Regular cardiac myocyte (primary cell): ENCODE data around the gene DENND1C. TPM values are rescaled to one million over a fixed set of nuclear protein-coding genes. Genes with fewer than 3 reads are reported as not detected.

Experiments
- total RNA-seq: library from RNA; depleted of rRNA; stranded (reverse); fragments of >200 nt; gene quantifications from 2 replicates; pipeline ENCODE4 v1.2.3, GENCODE V29; 2014

The DENND1C gene
- total RNA-seq: not detected in 2 replicates

GRCh38 chr19:6481541-6482342 is at the start of gene DENND1C:
DENND1C (minus strand) TSS chr19:6481787; CDS start chr19:6481695, 92 bp downstream.

GRCh38 chr19:6530386-6531162 is 49.0 kb upstream of the DENND1C start, which contains the start of gene TNFSF9:
TNFSF9 (plus strand) TSS chr19:6531026; CDS start chr19:6531037, 11 bp downstream.

GRCh38 chr19:6501740-6502648 is 20.4 kb upstream of the DENND1C start, which contains the start of gene TUBB4A:
TUBB4A (minus strand) TSS chr19:6502309; CDS start chr19:6502212, 97 bp downstream.

GRCh38 chr19:6464070-6464873 is 17.3 kb downstream of the DENND1C start, which contains the start of gene CRB3:
CRB3 (plus strand) TSS chr19:6464271; CDS start chr19:6464702, 431 bp downstream.

GRCh38 chr19:6459262-6460098 is 22.1 kb downstream of the DENND1C start, which contains the start of gene SLC25A23:
SLC25A23 (minus strand) TSS chr19:6459792; CDS start chr19:6459628, 164 bp downstream.

GRCh38 chr19:6433663-6434062 is 47.9 kb downstream of the DENND1C start, which contains the start of gene SLC25A41:
SLC25A41 (minus strand) TSS chr19:6433763; CDS start chr19:6433693, 70 bp downstream.

GRCh38 chr19:6424195-6424938 is 57.2 kb downstream of the DENND1C start, which contains the start of gene KHSRP:
KHSRP (minus strand) TSS chr19:6424811; CDS start chr19:6424701, 110 bp downstream.

Other genes with a start within 250 kb of the DENND1C start
- 3.9 and 6.1 TPM in 2 replicates for gene MLLT1, start 201.8 kb downstream of the DENND1C start, total RNA-seq
- not detected in 2 replicates for gene ACER1, start 148.2 kb downstream of the DENND1C start, total RNA-seq
- gene CLPP, start 120.3 kb downstream of the DENND1C start, total RNA-seq: 38.1 and 76.7 TPM in 2 replicates
- 47.7 and 58.6 TPM in 2 replicates for gene ALKBH7, start 109.0 kb downstream of the DENND1C start, total RNA-seq
- gene PSPN, start 105.9 kb downstream of the DENND1C start, total RNA-seq: 0.96 and 1.1 TPM in 2 replicates
- 38.3 and 63.6 TPM in 2 replicates for gene GTF2F1, start 88.6 kb downstream of the DENND1C start, total RNA-seq
- 54.7 and 131 TPM in 2 replicates for gene KHSRP, start 57.0 kb downstream of the DENND1C start, total RNA-seq
- gene SLC25A41, start 48.0 kb downstream of the DENND1C start, total RNA-seq: not detected in 2 replicates
- gene SLC25A23, start 22.0 kb downstream of the DENND1C start, total RNA-seq: 13.4 and 34.4 TPM in 2 replicates
- gene CRB3, start 17.5 kb downstream of the DENND1C start, total RNA-seq: 0.28 TPM in 1 of 2 replicates, not detected in the other
- gene TUBB4A, start 20.5 kb upstream of the DENND1C start, total RNA-seq: 1.1 TPM in 1 of 2 replicates, not detected in the other
- 0.19 and 1.1 TPM in 2 replicates for gene TNFSF9, start 49.2 kb upstream of the DENND1C start, total RNA-seq
- not detected in 2 replicates for gene CD70, start 109.4 kb upstream of the DENND1C start, total RNA-seq
- gene TNFSF14, start 188.4 kb upstream of the DENND1C start, total RNA-seq: under 0.01 and 0.56 TPM in 2 replicates
- gene C3, start 238.9 kb upstream of the DENND1C start, total RNA-seq: 16.5 and 105 TPM in 2 replicates